HG03135 (cell line): ENCODE data around the gene MATN1.
"Not testable (repeated sequence)": the region's sequence is repeated elsewhere in the genome, so short reads cannot be mapped to it uniquely, and the experiment has no call there.

Experiments used
- ATAC-seq: cut with Tn5 transposase; IDR thresholded peaks from one replicate; pipeline ENCODE4 v1.9.1; 2021; ENCODE audit warnings: mild to moderate bottlenecking, moderate library complexity; ENCODE audit not compliant: unreplicated experiment

Gene MATN1

DNA sequence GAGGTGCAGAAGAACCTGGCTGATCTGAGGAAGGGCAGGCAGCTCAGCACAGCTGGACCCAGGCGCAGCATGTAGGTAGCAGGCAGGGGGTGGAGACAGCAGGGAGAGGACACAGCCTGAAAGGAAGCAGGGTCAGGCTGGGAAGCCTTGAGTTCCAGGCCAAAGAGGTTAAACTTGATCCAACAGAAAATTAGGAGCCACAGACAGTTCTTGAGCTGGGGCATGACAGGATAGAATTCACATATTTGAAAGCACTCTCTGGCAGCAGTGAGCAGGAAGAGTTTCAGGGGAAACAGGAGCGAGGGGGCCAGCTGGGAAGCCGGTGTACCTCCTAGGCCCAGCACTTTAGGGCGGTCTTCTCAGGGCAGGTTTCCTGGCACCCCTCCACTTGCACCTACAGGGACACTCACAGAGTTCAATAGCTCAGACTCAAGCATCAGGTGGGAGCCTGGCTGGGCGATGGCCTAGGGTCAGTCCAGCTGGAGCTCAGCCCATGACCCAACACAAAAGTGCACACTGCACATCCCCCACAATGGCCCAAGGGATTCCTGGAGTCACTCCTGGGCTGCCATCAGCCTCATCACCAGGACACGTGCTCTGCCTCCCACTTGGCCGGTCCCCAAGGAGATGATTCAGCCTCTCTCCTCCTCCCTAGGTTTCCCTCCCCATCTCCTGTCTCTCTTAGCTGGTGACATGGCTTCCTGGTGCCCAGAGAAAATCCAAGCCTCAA is 22.7 kb downstream of the MATN1 start:
- no peak for ATAC-seq

DNA sequence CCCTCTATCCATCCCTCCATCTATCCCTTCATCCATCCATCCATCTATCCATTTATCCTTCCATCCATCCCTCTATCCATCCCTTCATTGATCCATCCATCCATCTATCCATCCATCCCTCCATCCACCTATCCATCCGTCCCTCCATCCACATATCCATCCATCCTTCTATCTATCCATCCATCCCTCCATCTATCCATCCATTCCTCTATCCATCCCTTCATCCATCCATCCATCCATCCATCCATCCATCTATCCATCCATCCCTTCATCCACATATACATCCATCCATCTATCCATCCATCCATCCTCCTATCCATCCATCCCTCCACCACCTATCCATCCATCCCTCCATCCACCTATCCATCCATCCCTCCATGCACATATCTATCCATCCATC is 23.6 kb downstream of the MATN1 start:
- ATAC-seq, result no peak

DNA sequence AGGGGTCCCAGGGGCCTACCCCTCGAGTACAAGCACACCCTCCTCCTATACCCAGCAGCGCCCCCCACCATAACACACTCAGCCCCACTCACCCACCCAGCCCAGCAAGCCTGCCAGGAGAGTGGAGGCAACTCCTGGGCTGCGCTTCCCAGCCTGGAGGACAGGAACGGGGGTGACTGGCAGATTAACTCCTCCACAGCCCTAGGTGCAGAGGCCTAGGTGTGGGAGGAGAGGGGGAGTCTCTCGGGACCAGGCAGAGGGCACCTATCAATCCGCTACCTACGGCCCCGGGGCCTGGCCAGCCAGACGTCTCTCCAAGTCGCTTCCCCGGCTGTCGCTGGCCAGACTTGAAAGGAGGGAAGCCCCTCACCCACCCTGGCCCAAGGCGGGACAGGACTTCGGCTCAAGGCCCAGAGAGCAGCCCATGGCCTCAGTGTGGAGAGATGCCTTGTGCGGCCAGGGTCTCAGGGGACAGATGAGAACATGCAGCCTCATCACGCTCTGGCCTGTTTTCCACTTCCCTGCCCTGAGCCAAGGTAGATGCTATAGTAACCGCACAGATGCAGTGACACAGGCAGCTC is 24.9 kb downstream of the MATN1 start:
- no peak for ATAC-seq

DNA sequence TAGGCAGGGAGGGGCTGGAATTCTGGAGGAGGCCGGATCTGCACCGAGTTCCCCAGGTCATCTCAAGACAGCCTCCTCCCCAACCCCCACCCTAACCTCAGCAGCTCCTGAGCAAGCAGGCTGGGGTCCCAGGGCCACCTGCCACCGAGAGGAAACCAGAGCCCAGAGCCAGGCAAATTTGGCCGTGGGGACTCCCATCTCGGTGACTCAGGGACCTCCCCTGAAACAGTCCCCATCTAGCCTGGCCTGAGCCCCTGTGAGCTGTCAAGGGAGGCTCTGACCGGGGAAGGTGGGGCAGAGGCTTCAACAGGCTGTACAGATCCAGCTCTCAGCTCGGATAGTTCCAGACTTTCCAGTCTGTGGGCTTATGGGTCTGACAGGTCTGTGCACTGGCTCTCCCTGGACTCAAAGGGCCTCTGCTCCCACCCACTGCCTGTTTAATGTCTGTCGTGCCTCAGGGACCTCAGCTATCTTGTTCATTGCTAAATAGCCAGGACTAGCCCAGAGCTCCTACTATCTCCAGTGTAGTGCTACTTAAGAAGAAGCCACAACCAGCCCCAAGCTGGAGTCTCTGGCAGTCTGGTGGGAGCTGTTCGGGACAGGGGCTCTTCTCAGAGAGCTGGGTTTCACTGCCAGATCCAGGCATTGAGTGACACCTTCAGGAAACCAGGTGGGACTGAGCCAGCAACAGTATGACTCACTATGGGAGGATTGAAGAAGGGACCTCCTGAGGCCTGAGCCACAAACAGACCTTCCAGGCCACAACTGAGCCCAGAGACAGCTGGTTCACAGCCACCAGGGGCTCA is 25.6 kb downstream of the MATN1 start:
- ATAC-seq, result no peak

DNA sequence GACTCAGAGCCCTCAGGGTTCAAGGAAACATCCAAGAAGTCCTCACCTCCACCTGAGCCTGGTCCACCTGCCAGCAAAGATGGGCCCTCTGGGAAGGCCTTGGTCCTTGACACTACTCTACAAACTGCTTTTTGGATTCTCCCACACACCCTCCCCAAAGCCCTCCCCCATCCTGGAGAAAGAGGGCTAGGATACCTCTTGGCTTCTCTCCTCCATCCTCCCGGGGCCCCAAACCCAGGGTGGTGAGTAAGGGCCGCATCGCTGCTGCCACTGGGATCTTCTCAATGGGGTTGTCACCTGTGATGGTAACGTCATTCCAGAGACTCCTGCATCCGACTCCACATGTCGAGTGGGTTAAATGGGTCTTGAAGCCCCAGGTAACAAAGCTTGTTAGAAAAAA is 26.6 kb downstream of the MATN1 start:
- ATAC-seq, result no peak

DNA sequence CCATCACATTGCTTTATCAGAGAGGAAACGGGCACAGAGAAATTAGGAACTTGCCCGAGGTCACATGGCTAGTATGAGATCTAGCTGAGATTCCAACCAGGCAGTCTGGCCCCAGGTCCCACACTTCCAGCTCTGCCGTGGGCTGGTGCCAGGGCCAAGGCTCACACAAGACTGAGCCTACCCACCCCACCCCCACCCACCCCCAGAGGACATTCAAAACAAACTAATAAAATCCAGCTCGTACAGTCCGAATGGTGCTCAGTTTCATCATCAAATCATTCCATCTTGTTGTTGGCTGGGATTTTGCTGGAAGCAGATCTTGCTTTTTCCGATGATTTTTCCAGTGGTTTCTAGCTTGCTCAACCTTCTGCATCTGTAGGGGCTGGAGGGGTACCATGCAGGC is 27.9 kb downstream of the MATN1 start:
- no peak for ATAC-seq

DNA sequence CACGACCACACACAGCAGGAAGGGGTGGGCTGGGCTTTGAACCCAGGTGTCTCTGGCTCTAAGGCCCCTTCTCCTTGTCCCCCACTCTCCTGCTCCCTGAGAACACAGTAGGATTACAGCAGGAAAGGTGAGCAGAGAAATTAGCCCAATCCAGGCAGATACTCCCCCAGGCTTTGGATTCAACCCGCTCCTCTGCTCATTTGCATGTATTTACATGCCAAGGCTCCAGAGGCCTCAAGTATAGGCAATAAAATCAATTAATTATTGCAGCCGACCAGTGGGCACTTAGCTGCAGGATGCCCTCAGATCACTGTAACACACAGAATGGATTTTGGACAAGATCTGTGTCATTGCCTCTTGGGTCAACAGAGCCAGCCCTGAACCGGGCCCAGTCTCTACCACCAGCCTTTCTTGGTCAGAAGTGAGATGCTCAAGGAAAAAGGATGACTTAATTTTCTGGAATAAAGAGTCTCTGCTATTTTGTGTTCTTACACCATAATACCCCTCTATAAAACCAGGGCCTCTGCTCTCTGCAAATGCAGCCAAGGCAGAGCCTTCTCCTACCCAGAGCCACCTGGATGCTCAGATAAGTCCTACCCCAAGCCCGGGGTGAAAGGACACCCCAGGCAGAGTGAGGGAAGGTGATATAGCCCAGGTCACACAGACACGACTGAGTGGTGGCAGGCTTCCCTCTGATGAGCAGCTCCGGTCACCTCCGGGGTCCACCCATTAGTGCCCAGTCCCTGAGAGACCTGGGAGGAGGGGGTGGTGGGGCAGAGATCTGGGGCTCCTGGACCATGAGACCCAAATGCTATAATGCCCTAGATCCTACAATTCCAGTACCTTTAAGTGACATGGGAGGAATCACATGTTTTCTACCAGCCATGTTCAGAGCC is 28.9 kb downstream of the MATN1 start:
- no peak for ATAC-seq

DNA sequence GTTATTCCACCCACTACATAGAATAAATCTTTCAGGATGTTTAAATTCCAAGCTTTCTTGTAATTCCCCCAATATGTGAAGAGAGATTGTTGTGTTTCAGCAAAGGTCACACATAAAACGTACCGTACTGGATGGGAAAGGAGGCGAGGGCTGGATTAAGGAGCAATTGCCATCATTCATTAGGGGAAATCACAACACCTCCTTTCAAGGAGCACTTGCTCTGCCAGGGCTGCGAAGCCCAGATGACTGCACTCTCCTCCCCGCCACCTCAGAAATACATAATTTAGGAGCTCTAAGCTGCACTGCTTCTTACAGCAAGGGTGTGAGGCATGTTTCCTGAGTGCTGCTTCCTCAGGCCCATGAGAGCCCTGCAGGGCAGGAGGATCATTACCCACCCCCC is 29.6 kb downstream of the MATN1 start:
- no peak for ATAC-seq

DNA sequence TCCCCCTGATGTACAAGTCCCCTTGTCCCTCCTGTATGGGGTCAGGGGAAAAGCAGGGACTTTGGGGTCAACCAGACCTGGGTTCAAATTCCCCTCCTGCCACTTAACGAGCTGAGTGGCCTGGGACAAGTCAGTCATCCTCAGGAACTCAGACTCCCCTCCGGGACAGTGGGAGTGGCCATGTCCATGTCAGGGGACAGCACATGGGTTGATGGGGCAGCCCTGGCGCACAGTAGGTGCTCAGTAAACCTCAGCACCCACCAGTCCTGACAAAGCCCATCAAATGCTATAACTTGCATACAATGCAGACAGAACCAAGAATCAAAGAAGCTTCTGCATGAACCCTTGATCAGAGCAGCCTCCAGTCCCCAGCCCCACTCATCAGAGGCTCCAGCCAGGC is 30.0 kb downstream of the MATN1 start:
- ATAC-seq, result no peak

DNA sequence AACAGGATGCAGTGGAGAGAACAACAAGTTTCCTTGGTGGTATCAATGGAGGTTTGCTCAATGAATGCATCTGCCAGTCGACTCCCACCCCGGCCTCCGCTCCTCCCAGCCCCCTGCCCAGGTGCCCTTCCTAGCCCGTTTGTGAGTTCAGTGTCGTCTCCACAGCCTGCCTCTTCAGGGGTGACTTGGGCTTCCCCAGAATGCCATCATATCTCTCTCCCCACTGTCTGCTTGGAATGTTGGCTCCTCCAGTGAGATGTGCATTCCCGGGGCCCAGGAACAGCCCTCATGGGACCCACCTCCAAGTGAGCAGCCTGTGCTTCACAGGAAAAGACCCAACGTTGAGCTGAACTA is 30.5 kb downstream of the MATN1 start:
- no peak for ATAC-seq

DNA sequence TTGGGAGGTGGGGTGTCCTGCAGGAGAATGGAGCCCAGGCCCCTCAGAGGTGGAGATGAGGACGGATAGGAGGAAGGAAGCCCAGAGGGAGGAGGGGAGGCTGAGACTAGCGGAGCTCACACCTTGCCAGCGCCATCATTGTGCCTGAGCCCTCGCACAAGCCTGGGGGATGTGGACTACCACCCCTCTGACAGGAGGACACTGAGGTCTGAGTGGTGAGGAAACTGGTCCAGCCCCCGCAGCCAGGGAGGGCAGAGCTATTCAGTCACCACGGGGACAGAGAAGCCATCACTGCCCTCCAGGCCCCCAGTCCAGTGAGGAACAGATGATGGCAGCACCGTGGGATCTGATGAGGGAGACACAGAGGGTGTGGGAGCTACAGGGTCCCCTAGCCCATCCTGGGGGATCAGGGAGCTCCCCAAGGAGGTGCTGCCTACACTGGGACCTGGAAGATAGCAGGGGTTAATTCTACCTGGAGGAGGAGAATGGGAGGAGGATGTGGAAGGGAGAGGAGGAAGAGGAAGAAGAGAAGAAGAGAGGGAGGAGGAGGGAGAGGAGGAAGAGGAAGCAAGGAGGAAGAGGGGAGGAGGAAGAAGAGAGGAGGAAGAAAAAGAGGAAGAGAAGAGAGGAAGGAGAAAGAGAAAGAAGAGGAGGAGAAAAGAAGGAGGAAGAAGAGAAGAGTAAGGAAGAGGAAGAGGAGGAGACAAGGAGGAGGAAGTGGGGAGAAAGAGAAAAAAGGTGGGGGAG is 31.0 kb downstream of the MATN1 start:
- no peak for ATAC-seq

DNA sequence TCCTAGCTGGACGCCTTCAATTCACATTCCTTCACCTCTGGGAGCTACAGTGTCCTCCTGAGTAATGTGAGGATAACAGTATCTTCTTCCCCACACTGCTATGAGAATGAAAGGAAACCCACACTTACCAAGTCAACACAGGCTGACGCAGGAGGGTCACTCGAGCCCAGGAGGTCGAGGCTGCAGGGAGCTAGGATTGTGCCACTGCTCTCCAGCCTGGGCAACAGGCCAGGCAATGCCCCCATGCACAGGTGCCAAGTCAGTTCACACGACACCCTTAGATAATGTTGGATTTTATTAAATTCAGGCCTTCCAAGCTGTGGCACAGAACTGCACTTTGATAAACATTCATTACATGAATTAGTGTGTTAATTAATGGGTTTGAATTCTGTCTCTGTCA is 31.9 kb downstream of the MATN1 start:
- ATAC-seq, result no peak

DNA sequence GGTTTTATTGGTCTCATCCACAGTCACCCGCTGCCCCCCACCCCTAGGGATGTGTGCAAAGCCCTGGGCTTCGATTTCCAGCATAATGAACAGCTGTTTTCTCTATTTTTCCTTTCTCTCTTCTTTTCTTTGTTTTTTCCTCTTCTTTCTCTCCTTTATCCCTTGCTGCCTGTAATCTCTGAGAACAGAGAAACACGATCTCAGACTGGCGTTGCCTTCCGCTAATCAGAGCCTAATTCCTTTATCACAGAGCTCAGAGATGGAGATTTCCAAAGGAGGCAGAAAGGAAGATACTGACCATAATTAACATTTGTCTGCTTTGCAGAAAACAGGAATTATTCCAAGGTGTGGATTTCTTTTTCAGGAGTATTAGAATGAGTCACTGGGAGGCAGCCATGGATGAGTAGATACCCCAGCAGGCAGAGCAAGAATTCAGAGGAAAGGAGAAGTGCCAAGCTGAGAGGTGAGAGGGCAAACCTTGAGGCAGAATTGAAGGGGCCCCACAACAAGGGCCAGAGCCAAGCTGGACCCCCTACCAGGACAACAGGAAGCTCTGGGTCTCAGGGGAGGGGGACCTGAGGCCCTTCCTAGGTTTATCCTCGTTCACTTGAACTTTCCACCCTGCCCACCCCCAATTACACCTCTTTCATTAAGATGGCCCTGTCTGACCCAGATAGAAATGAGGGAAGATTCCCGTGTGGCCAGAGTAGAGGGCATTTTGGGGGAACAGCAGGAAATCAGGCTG is 33.3 kb downstream of the MATN1 start:
- ATAC-seq, result no peak

DNA sequence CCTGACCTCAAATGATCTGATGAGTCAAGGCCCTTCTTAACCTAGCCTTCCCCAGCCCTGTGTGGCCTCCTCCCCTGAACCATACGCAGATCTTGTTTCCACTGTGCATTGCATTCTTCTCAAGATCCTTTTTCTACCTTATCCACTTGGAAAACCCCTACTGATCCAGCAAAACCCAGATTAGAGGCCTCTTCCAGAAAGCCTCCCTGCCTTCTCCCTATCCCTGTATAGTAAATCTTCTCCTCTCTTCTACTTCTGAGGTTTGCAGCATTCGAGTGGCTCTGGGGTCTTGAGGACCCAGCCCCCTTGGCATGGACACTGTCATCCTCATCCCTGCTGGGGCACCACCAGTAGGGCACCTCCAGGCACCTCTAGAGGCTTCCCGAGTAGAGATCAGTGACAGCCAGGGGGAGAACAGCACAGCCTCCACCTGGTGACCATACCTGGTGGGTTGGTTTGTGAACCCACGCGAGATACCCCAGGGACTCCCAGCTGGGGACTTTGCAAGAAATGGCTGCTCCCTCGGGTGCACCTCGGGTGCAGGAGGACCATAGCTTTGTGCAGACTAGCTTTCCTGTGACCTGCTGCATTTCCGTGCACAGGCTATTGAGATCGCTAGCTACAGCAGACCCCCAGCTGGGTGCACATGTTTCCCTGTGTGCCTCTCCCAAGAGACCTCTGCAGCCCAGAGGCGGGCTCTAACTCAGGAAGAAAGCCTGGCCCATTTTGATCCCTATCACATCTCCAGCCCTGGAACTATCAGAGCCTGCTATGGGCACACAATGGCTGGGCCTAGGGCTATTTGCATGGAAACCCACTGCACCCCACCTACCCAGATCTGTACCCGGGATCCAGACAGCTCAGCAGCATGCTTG is 34.2 kb downstream of the MATN1 start:
- no peak for ATAC-seq

DNA sequence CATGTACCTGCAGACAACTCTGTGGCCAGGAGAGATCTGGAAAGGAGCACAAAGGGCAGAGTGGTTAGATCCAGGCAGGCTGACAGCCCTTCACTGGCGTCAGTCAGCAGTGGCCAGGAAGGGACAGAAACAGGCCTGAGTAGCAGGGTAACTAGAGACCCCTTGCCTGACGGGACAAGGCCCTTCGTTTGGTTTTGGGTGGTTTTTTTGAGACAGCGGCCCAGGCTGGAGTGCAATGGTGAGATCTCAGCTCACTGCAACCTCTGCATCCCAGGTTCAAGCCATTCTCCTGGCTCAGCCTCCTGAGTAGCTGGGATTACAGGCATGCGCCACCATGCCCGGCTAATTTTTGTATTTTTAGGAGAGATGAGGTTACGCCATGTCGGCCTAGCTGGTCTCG is 34.9 kb downstream of the MATN1 start:
- ATAC-seq, result not testable (repeated sequence)

DNA sequence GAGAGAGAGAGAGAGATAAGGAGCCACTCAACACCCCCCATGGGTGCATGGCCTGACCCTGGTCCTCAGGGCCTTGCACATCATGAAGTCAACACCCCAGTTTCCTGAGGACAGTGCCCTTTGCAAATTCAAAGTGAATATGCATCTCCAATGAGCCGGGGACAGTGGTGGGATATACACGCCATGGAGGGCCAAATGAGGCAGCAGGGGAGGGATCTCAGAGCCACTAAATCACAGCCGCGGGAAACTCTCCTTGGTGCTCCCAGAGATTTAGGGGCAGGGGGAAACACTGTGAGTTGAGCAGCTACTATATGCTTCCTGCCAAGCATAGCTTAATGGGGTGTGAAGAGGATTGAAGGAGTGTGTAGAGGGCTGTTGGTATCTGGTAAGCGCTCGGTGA is 35.5 kb downstream of the MATN1 start:
- ATAC-seq, result no peak

DNA sequence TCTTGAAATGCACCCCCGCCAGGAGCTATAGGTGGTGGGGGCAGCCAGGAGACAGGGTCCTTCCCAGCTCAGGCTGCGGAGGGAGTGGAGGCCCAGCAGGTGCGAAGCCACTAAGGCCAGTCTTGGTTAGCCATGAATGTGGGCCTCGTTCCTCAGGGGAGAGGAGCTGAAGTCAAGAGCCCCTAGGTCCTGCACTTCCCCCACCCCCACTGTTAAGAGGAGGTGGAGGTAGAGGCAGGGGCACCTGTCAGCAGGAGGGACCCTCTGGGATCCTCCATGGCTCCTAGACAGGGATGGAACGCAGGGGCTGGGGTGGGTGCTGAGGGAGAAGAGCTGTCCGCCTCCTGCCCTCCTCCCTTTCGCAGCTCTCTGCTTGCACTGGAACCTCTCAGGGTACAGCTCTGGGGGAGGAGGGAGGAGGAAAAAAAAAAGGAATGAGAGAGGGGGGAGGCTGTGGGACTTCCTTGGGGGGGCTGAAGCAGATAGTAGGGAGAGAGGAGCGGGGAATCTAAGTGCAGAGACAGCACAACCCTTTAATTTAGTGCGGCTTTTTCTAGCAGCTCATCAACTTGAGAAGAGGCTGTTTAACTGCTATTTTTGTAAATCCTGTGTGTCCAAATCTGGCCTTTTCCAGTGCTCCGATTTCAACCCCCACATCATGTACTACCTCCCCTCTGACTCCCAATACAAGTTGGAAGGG is 37.0 kb downstream of the MATN1 start:
- ATAC-seq, result no peak

DNA sequence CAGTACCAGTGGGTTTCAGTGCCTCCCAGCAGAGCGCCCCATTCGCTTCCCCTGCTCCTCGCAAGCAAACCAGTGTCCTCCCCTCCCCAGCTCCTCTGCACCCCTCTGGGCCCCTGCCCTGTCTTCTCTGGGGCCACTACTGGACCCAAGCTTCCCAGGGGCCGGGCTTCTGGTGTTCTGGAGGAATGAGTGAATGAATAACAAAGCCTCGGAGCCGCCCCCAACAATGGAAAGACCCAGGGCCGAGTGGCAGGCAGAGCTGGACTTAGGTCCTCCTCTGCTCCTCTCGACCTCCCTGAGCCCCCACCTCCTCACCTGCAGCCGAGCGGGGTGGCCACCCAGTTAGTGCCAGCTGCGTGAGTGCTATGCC is 37.6 kb downstream of the MATN1 start:
- ATAC-seq, result no peak
